Body of pancreas (tissue), 4 donors: ENCODE data around the gene SPDYC.

Experiments used
- CTCF ChIP-seq, 7 experiments: fragments of 450-650 bp in 4 of 7; fragments of 200-600 bp in 3 of 7; sonication (generic) in 3 of 7; IDR thresholded peaks; one replicate each; pipeline ENCODE4 v1.5.1; 2016 to 2019; ENCODE audit warnings: antibody characterized with exemption in 7 of 7
- POLR2A ChIP-seq, 3 donors: fragments of 450-650 bp; IDR thresholded peaks; one replicate each; pipeline ENCODE4 v1.6.1; 2016; ENCODE audit warnings: antibody characterized with exemption in 3 of 3, mild to moderate bottlenecking in 2 of 3

GRCh38 chr11:65217441-65218423 lies 47.7 kb downstream of the SPDYC start:
- TF ChIP-seq CTCF (IDR thresholded peaks at IDR 0.05) (no peak), POLR2A (IDR thresholded peaks at IDR 0.05) (no peak)
